Right ventricle myocardium inferior (tissue), 1 donor: ENCODE data around the gene RPL18. TPM values are rescaled to one million over a fixed set of nuclear protein-coding genes. Genes with fewer than 3 reads are reported as not detected.
A peak's percentile ranks its signal among the peaks of the same experiment; 100 is the strongest.

Source experiments
- ATAC-seq: fragments of 200-7000 bp; cut with Tn5 transposase; one replicate; pipeline ENCODE4 v1.9.1; 2020; ENCODE audit warnings: mild to moderate bottlenecking, moderate library complexity
- DNase-seq: peaks from one replicate; pipeline ENCODE4 v3.0.0; 2021; ENCODE audit errors: missing footprints
- intact Hi-C: fragments of 100-400 bp; cut with DNase I; formaldehyde crosslinking; loops from one replicate; pipeline ENCODE4 v1.11.0; 2022
- total RNA-seq: library from RNA; stranded (reverse); fragmentation: NEBNext Ultra II Directional; extraction: Animal tissue kit (Norgen Biotek cat#: 25700); gene quantifications from one replicate; pipeline ENCODE4 v1.2.1, GENCODE V29; 2021
- donor health status: DM: no; HTN: yes; CAD: no; lungs with severe emphysema.

Gene RPL18
- total RNA-seq, 1 donor from 2014 or later = 604 TPM

DNA sequence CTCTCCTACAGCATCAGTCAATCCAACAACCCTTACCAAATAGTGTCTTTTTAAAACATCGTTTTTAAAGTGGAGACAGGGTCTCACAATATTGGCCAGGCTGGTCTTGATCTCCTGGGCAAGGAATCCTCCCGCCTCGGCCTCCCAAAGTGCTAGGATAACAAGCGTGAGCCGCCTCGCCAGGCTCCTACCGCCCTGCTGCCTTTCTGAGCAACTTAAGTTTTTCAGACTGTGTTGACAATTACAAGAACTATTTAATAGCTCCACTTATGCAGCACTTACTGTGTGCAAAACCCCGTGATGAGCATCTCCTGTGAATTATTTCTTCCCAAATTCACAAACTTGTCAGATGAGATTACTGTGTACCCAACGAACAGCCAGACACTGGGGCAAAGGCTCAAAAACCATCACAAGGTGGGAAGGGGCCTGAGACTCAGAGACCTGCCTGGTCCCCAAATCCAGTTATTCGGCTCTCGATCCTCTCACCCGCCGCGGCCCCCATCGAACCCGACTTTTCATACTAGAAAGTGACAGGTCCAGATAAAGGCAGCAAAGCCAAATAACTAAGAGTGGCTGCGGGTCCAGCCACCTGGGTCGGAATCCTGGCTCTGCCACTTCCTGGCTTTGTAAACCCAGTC is 581 bp downstream of the RPL18 start:
- no peak for ATAC-seq
- intact Hi-C loops = no loop called here
- DNase-seq = peak; percentile 76

DNA sequence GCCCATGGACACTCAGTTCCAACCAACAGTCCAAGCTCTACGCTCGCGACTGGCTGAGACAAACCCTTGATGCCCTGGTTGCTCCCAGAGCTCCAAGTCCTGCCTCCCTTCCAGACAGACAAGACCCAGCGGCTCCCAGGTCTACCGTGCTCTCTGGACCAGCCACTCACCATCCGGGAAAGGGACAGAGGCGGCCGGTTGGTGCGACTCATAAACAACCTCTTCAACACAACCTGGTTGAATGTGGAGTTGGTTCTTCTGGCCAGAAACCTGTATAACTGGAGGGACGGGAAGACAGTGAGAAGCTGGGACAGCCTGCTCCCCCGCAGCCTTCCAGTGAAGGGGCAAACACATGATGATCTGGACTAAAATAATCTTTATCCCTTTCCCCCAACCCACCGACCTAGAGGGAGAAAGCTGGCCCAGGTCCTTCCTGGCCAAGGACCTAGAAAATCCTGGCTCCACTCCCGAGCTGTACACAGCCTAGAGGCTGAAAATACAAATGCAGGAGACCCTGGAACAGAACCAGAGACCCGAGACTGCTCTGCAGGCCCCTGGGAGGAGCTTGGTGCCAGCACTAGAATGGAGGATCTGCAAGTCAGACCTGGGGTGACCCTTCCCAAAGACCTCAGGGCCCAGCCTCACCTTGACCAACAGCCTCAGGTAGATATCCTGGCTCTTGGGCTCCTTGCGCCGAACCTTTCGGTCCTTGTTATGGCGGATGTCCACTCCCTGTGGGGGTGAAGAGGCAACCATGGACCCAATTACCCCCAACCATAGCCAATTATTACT is 1.6 kb downstream of the RPL18 start:
- intact Hi-C loops = no loop called here
- ATAC-seq (no peak), DNase-seq (no peak)

DNA sequence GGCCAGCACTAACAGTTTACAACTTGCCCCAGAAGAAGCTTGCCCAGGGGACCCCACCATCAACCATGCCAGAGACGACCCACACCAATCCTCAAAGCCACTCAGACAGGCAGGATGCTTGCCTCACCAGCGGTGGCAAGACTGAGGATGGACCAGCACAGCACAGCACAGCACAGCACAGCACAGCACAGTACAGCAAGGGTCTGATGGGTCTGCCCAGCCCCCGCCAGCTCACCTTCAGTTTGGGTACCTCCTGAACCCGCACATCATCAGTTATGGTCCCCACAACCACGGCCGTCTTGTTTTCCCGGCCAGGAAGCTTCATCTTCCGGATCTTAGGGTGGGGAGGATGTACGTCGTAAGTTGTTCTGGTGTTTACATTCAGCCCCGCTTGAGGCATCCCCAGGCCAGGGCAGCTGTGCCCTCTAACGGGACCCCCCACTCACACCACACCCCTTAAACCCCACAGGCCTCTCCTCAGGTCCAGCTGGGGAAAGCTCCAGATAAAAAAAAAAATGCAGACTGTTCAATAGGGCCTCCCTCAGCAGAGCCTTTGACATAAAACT is 2.4 kb downstream of the RPL18 start:
- DNase-seq (no peak), ATAC-seq (no peak)
- intact Hi-C loops = no loop called here

DNA sequence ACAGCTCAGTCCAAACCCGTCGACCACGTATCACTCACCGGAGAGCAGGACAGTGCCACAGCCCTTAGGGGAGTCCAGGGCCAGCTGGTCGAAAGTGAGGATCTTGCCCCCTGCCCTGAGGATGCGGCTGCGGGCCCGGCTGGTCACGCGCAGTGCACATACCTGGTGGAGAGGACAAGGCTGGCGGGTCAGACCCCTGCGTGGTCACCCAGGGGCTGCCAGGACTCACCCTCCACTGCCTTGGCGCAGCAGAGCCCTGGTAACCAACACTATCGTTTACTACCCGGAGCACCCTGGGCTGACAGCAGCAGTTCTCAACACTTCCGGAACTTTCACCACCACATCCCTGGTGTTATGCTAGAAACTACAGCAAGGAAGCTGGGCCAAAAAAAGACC is 2.9 kb downstream of the RPL18 start:
- intact Hi-C loops = no loop called here
- DNase-seq = peak; percentile 56
- ATAC-seq = no peak

DNA sequence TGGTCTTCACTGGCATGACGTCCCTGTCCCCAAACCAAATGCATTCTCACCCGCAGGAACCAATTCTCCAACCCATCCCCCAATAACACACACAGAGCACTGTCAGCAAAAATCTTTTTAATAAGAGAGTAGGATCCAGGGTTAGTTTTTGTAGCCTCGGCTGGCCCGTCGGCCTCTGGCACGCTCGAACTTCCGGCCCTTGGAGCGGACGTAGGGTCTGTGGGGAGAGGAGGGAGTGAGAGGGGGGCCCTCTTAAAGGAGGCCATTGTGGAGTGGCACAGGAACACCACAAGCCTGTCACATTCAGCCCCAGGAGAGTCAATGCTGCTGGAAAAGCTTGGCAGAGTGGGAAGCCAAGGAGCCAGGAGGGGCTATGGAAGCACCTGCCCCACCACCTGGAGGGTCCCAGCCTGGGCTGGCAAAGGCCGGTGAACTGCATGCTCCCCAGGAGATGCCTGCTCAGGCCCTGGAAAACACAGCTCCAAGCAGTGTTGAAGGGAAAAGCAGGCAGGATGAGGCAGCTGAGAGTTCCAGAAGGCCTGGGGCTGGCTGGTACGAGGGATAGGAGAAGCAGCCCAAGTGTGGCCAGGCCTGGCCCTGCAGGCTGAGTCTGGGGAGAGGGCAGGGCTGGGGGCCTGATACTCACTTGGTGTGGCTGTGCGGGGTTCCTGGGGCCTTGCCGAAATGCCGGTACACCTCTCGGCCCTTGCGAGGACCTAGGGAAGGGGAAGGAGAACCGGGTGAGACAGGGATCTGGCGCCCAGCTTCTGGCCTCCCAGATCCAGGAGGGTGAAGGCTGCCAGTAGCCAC is 3.5 kb downstream of the RPL18 start:
- ATAC-seq = no peak
- intact Hi-C loops = no loop called here
- no peak for DNase-seq

DNA sequence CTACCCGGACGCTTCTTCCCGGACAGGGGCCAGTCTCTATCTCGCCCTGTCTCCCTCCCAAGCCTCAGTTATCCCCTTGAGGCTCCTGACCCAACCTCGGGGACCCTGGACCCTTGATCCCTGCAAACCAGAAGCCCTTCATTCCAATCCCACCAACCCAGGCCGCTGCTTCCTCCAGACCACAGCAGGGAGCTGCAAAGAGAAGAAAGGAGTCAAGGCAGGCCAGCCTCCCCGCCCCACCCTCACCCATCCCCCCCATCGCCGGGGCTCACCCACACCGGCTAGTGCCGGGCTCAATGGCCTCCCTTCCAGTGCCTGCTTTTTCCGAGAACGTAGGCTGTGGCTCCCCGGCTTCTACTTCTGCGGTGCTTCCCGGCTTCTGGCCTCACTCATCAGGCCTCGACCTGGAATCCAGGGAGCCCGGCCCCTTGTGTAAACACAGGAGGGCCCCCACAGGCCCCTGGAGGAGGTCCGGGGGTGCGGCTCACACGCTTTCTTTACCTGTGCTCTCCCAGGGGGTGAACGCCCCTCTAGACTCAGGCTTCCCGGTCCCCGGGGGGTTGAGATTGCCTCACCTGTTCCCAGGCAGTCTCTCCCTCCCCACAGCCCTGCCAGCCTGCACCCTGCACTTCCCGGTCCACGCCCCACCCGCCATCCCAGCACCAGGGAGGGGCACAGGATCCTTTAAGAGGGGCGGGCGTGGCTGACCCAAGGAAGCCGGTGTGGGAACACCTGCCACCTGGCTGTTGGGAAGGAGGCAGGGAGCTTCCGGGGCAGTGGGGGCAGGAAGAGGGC is 4.3 kb downstream of the RPL18 start, which contains the start of gene FAM83E:
TSS of gene FAM83E (minus strand) at position 641 of the 795 bp plus-strand sequence. CDS start 1,704 bp downstream, outside the sequence.
- intact Hi-C loops = no loop called here
- DNase-seq (no peak), ATAC-seq (no peak)

DNA sequence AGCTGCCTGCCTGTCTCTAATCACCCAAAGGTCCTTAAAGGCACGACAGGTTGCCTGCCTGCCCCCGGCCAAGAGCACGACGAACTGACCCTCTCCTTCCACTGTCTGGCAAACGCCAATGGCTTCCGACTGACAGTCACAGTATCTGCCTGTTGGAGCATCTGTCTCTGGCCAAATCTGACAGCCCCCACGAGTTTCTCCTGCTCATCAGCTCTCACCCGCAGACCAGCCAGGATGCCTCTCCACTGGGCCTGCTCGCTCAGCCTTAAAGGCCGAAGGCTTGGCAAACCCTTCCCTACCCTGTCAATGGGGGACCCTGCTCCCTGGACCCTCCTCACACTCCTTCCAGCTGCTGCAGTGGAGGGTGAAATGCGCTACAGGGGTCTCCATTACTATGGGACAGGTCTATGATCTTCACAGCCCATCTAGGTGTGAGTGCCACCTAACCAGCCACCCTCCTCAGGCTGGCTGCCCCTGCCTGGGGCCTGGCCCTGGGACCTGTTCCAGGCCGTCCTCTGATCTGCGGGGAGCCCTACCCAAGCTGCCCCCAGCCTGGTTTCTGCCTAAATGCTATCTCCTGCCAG is 5.0 kb downstream of the RPL18 start:
- DNase-seq (no peak), ATAC-seq (no peak)
- intact Hi-C loops = no loop called here

DNA sequence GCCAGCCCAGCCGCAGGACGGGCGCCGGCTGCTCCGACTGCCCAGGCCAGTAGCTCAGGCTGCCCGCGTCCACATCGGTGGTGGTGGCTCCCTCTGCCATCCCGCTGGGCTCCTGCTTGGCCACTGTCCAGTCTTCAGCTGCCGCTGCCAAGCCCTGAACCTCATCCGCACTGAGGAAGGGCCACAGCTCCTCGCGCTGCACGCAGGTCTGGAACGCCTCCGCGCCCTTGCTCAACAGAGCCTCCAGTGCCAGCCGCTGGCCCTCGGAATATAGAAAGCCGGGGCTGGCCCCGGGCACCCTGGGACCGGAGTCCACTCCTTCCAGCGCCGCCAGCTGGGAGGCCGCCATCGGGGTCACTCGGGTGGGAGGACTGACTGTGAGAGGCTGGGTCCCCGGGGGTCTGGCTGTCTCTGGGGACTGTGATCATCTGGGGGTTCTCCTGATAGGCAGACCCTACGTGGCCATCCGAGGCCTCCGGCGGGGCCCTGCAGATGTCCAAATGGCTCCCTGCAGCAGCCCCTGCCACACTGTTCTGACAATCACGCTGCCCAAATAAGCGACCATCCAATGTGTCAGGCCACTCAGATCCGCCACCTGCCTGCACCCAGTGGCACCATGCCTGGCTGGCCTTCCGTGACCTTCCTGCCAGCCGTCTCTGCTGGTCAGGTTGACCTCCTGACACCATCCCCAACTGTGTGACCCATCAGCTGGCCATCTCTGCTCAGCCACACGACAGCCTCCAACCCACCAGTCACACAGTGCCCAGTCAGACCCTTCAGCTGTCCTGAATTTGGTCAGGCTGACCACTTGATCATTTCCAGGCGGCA is 5.7 kb downstream of the RPL18 start:
- ATAC-seq (no peak), DNase-seq (no peak)
- intact Hi-C loops = no loop called here

DNA sequence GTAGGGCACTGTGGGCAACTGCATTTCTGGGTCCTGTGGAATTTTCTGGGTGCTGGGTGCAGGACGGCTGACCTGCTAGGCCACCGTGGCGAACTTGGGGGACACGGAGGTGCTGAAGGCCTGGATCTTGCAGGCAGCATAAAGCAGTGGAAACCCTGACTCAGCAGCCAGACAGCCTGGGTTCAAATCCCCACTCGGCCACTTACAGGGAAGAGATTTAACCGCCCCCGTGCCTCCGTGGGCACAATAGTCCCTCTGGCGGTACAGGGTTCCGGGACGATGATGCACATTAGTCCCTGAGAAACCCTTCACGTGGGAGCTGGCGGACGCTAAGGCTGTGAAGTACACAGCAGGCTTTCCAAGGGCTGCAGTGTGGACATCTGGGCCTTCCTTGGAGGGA is 7.1 kb downstream of the RPL18 start:
- ATAC-seq = no peak
- DNase-seq = no peak
- intact Hi-C loops = no loop called here

DNA sequence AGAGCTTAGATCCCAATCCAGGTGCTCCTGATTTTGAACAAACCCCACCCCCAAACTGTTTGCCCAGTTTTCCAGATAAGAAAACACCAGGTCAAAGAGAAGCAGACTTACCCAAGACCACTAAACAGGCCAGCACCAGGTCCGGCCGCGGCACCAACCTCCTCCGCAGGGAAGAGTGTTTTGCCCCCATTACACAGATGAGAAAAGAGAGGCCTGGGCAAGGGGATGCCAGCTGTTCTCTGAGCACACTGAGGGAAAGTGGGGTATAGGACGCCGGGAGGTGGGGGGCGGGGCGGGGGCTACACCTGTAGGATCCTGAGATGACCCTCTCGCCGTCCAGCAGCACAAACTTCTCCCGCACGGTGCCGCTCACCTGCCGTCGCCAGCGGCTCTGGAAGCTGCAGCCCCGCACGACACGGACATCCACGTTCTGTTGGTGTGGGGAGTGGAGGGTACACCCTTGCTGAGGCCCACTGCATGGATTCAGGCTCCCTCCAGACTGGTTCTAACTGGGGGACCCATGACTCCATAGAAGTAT is 9.3 kb downstream of the RPL18 start:
- intact Hi-C loops = no loop called here
- no peak for ATAC-seq
- no peak for DNase-seq

DNA sequence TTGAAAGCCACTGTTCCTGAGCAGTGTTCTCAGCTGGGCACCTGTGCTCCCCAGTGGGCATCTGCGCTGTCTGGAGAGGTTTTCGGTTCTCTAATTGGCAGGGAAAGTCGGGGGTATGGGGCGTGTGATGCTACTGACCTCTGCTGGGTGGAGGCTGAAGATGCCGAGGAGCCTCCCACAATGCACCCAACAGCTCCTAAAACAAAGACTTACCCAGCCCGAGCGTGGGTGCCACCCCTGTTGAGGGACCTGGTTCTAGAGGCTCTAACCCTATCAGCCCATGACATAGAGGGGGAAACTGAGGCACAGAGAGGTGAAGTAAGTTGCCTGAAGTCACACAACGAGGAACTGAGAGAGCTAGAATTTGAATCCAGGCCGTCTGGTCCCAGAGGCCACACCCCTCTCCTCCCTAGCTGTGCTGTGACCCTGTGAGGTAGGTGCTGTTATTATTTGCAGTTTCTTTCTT is 10.1 kb downstream of the RPL18 start:
- intact Hi-C loops = no loop called here
- no peak for DNase-seq
- peak; percentile 64 for ATAC-seq

DNA sequence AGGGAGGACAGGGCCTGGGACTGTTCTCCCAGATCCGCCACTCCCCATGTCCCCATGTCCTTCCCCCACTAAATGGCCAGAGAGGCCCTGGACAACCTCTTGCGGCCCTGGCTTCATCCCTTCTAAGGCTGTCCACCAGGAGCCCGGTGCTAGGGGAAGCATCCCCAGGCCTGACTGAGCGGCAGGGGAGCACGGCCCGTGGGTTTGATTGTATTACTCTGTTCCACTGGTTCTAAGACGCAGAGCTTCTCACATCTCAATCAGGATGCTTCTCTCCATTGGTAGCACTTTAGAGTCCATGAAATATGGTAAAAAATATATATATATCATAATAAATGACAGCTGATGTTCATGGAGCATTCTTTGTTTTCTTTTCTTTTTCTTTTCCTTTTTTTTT is 11.6 kb downstream of the RPL18 start:
- no peak for ATAC-seq
- no peak for DNase-seq
- intact Hi-C loops = no loop called here

DNA sequence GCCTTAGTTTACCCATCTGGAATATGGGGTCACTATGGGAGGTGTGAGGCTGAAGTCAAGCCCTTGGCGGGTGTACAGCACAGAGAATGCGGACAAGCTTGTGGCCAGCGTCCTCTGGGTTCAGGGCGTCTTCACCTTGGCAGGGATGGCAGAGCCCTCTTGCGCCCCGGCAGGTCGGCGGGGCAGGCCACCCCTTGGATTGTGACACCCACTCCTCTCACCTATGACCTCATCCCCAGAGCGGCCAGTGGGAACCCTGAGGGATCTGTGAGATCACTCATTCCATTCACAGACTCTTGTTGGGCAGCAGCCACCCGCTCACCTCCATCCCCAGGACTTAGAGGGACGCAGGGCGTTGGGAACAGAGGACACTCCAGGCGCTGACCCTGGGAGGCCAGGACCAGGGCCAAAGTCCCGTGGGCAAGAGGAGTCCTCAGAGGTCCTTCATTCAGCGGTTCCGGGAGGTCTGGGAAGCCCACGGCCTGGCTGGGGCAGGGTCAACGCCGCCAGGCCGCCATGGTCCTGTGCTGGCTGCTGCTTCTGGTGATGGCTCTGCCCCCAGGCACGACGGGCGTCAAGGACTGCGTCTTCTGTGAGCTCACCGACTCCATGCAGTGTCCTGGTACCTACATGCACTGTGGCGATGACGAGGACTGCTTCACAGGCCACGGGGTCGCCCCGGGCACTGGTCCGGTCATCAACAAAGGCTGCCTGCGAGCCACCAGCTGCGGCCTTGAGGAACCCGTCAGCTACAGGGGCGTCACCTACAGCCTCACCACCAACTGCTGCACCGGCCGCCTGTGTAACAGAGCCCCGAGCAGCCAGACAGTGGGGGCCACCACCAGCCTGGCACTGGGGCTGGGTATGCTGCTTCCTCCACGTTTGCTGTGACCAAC is 12.3 kb downstream of the RPL18 start, which contains the start of gene SPACA4:
TSS of gene SPACA4 (plus strand) at position 280 of the 896 bp plus-strand sequence. CDS start at position 517, 237 bp downstream.
- DNase-seq (no peak), ATAC-seq (no peak)
- intact Hi-C loops = no loop called here

DNA sequence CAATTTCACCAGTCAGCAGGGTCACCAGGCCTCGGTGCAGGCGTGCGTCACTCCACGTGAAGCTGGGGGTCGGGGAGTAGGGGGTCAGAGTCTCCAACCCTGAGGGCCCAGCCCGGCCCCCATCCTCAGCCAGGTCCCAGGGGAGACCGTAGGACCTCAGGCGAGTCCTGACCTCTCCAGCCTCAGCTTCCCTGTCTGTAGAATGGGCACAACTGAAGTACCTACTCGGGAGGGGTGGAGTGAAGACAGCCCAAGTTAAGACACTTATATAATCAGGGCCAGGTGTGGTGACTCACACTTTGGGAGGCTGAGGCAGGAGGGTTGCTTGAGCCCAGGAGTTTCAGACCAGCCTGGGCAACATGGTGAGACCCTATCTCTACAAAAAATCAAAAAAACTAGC is 15.1 kb downstream of the RPL18 start:
- no peak for DNase-seq
- ATAC-seq = no peak
- intact Hi-C loops = no loop called here

DNA sequence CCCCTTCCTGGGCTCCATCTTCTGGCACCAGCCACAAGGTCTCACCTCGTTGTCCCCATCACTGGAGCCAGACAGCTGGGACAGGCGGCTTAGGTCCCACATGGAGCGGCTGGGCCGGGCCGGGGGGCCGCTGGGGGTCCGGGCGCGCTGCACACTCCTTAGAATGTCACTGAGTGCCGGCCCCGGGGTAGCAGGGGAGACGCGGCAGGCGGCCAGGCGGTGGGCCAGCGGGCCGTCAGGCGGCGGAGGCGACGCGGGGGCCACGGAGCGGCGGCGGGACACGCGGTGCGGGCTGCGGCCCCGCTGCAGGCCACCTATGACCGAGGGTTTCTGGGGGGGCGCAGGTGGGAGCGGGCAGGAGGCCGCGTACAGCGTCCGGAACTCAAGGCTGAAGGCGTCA is 15.5 kb downstream of the RPL18 start:
- intact Hi-C loops = no loop called here
- no peak for ATAC-seq
- DNase-seq = peak; percentile 30

DNA sequence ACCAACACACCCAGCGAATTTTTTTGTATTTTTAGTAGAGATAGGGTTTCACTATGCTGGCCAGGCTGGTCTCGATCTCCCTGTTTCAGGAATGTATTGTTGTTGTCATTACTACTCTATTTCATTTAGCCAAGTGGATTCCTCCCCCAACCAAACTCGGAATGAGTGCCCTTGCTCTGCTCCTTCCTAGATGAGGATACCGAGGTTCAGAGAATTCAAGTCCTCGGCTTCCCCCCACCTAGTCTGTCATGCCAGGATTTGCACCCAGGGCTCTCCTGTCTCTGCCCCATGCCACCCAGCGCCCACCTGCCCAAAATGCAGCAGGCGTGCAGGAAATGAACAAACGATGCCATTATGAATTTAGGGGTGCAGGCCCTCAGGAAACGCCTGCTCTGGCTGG is 16.0 kb downstream of the RPL18 start:
- DNase-seq (peak; percentile 9), ATAC-seq (no peak)
- intact Hi-C loops = no loop called here
